ENCODE measurements around the gene TMEM171.

GRCh38 chr5:73119451-73120157 is 771 bp upstream of the TMEM171 start:
- TF ChIP-seq CTCF (IDR thresholded peaks at IDR 0.05; ENCODE audit: insufficient read depth, low read depth, low read length), result no peak
- TF ChIP-seq EZH2 (IDR thresholded peaks at IDR 0.05; ENCODE audit: insufficient read depth, low read length), result no peak
